Epithelial cell of prostate (primary cell): Measurements from ENCODE around the gene FBXW8.

Experiments
- DNase-seq: peaks from one replicate; pipeline ENCODE4 v3.0.0-alpha.2; 2011; ENCODE audit warnings: low read depth, low spot score
- H3K27ac ChIP-seq: fragments of 450-650 bp; 2 replicates; pipeline ENCODE4 v1.5.1; 2017; ENCODE audit warnings: mild to moderate bottlenecking

The FBXW8 gene

DNA sequence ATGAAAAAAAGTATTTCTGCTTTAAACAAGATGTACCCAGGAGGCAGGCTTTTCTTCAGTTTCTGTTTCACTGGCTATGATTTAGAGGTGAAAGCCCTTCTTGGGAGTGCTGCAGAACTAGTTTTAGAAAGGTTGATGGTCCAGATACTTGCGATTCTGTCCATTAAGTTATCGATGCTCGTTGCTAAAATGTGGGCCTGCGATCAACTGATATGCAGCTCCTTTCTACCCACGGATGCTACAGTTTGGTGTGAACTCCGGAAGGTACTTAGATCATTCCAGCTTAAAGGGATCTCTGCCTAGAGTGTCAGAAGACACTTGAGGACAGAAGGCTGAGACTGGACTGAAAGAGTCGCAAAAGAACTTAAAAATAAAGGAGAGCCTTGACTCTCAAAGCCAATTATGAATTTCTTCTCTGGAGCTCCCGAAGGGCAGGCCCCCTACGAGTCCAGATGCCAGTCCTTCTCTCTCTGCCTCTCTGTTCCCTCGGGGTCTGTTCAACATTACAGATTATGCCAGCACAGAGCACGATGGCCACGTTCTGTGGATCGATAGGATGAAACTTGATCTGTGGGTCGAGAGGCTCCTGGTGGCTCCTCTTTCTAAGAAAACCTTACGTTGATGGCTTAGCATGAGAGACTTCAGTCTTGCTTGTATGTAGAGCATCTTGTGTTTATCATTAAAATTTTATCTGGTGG is 40.0 kb downstream of the FBXW8 start:
- no peak overlapping the region for H3K27ac ChIP-seq

DNA sequence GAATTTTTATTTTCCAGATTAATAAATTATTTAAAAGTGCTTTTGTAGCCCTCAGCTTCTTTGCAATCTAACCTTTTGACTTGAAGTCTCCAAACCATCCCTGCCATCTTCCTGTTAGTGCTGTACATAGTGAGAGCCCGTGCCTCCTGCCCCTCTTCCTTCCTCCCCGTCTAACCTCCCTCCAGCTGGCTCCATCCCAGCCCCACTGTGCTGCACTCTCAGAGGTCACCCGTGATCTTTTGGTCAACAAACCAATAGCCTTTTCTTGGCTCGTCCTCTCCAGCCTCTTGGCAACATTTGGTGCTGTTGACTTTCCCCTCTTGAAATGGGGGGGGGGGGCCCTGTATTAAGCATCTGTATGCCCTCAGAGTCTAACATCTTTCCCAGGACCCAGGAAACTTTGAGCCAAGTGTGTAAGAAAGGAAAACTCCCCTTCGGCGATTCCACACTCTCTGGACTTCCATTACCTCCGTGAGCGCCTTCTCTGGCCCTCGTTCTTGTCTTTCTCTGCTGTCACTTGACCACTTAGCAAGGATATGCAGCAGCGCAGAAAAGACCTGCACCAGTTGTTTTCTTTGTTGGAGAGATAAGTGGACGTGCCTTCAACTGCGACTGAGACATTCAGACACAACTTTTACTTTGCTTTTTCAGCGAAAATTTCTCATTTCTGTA is 44.1 kb downstream of the FBXW8 start:
- DNase-seq = no peak
- H3K27ac ChIP-seq = no peak overlapping the region

More for the DNA sequence above, 40.0 kb downstream of the FBXW8 start:
- DNase-seq = no peak

DNA sequence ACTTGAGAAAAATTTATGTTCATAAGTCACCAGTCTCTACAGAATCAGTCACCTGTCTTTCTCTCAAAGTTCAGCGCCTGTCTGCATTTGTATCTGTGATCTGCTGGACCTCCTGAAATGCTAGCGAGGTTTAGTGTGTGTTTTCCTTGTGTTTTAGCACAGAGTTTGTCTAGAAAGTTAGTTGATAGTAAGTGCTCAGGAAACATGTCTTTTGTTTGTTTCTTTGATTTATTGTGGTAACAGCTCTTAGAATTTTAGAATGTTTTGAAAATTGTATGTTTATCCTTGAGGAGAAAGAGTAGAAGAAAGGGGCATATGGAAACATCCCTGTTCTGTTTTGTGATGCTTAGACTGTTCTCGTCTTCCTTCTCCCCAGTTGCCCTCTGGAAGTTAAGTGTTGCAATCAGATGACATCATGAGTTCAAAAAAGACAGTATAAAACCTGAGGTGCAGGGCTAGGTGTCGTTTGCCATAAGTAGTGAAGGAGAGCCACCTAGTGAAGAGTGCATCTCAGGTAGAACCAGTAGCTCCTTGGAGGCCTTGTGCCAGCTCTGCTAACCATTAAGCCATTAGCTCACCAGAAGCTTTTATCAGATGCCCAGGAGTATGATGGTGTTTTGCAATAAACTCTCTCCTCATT is 44.8 kb downstream of the FBXW8 start:
- no peak overlapping the region for H3K27ac ChIP-seq
- DNase-seq = peak; percentile 78

DNA sequence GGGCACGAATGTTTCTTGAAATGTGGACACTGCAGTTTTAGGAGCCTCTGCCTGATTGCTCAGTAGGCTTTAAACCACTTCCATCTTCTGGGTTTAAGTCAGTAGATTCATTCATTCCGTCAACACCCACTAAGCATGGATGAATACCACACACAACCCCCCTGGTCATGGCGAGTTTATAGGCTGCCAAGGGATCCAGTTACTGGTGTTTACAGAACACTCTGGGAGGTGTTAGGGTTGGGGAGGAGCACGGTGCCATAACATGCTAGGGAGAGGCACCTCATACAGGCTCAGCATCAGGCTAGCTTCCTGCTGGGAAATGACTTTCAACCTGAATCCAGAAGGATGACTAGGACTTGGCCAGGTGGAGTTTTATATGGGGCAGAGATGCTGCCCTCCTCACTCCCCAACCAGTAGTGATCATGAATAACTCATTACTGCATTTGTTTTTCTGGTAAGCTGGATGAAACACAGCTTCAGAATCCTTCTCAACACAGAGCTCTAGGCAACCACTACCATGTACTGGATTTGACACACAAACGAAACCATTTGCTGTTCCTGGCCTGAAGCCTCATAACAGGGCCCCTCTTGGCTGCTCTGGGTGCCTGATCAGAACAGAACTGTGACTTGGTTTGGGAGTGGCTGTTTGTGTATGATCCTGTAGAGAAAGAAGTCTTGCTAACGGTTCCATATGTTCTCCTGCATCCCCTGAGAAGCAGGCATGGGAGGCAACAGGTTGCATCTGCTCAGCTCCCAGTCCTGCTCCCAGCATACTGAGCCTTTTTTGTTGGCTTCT is 47.9 kb downstream of the FBXW8 start:
- no peak for DNase-seq
- no peak overlapping the region for H3K27ac ChIP-seq

DNA sequence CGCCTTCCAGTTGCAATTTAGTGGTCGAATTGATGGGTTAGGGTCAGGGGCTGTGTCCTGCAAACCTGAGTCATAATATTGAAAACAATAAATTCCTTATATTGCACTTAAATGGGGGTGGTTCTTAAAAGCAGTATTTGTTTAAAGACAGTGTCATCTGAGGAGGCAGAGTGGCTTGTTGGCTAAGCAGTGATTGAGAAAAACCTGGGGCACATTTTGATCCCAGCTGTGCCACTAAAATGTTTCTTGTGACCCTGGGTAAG is 48.4 kb downstream of the FBXW8 start:
- DNase-seq = no peak
- H3K27ac ChIP-seq = no peak overlapping the region

DNA sequence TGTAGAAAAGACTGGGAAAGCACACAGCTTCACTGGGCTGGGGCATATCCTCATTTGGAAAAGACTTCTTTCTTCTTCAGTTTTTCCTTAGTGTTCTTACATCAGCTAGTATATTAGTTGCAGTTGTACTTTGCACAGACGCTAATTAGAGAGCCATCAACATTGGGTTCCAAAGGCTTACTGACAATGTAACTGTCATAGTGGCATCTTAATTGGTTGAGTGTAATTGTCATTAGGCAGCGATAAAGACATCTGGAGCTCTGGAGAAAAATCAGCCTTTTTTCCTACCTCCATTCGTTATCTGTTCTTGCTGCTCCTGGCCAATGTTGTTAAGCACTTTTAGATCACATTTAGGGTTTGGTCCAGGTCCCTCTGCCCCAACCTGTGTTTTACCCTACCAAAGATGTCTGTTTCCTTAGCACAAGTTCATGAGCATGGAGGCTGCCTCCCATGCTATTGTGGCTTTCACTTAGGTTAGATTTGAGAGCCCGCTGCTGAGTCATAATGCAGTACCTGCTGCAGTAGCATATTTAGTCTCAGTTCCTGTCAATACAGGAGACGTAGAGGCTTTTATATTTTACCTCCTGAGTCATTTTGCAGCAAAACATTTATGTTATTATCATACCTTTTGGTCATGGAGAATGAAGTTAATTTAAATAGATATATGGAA is 49.2 kb downstream of the FBXW8 start:
- H3K27ac ChIP-seq = no peak overlapping the region
- no peak for DNase-seq

DNA sequence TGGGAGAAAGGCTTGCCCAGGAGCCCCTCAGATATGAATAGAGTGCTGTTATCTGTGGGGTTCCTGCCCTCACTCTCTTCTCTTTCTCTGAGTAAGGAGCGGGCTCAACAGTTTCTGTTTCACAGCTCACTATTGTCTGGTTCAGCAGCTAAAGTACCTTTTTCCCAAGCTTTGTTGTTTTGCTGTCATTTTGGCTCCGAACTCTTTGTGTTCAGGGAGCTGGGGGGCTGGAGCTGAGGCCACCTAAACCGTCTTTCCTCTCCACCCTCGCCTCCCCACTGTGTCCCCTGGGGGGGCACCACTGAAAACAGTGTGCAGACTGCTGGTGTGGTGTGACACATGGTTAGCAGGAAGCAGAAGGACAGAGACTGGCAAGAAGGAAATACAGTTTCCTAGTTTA is 51.4 kb downstream of the FBXW8 start:
- no peak for DNase-seq
- no peak overlapping the region for H3K27ac ChIP-seq

DNA sequence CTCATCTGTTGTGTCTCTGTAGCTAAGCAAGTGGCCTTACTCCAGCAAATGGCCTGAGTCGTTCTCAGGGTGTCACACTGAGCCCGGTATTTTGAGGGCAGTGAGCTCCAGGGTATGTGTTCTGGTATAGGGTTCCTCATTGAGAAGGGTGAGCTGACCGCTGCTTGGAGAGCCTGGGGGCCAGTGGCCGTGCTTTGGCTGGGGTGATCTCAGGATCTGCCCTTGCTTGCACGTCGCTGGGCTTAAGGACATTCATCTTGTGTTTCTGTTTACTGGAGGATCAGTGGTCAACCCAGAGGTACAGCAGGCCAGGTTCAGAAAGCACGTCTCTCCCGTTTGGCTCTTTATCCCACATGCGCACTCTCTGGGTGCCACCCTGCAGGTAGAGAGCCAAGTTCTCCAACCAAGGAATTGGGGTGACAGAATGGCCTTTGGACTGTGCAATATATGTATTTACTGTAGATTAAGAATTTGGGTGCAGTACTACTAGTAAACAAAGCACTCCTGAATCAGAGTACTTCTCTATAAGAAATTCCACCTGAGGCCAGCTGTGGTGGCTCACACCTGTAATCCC is 52.1 kb downstream of the FBXW8 start:
- DNase-seq = no peak

DNA sequence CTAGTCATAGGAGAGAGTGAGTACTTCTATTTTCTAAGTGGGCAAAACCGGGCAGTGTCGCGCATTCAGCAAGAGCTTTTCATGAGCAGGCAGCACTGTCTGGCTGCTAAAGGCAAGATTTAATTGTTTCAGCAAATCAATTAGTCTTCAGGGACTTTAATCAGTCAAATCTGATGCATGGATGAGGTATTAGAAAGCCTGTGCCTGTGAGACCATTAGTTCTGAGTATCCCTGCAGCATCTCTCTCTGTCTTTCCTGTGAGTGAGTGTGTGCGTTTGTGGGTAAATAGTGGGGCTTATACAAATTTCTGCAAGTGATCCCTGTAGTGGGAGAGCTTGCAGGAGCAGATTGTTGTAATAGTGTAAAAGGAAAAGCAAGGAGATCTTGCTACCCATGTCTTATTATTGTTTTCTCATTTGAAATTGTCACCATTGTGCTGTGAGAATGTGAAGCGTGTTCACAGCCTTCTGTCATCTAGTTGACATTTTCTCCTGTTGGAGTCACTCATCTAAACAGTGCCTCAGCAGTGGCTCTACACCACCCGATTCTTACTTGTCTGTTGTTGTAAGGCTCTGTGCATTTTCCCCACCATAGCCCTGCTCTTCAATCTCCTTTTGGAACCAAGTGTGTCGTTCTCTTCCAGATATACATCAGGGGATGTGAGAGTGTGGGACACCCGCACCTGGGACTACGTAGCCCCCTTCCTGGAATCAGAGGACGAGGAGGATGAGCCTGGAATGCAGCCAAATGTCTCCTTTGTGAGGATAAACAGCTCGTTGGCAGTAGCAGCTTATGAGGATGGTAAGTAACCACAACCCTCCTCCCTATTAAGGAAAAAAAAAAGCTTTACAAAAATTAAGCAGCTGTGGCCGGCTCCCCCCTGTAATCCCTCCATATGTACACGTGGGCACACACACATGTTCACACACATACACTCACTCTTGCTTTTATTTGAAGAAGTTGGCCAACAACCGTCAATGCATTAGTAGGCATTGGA is 53.6 kb downstream of the FBXW8 start:
- no peak for DNase-seq
- no peak overlapping the region for H3K27ac ChIP-seq

More for the DNA sequence above, 52.1 kb downstream of the FBXW8 start:
- H3K27ac ChIP-seq = no peak overlapping the region

DNA sequence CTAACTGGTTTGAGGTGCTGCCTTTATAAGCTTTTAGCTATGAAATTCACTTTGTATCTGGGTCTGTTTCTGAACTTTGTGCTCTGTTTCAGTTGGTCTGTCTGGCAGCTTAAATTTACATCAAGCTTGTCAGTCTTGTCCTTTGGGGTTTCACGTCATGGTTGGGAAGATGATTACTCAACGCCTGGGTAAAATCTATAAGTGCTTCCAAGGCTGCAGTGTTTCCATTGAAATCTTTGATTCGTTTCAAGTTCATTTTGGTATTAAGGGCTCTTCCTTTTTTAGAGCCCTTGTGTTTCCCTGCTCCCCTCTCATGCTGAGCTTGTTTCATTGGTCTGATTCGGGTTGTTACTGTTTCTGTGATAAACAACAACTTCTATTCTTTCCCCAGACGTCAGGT is 58.2 kb downstream of the FBXW8 start:
- no peak overlapping the region for H3K27ac ChIP-seq
- DNase-seq = no peak

DNA sequence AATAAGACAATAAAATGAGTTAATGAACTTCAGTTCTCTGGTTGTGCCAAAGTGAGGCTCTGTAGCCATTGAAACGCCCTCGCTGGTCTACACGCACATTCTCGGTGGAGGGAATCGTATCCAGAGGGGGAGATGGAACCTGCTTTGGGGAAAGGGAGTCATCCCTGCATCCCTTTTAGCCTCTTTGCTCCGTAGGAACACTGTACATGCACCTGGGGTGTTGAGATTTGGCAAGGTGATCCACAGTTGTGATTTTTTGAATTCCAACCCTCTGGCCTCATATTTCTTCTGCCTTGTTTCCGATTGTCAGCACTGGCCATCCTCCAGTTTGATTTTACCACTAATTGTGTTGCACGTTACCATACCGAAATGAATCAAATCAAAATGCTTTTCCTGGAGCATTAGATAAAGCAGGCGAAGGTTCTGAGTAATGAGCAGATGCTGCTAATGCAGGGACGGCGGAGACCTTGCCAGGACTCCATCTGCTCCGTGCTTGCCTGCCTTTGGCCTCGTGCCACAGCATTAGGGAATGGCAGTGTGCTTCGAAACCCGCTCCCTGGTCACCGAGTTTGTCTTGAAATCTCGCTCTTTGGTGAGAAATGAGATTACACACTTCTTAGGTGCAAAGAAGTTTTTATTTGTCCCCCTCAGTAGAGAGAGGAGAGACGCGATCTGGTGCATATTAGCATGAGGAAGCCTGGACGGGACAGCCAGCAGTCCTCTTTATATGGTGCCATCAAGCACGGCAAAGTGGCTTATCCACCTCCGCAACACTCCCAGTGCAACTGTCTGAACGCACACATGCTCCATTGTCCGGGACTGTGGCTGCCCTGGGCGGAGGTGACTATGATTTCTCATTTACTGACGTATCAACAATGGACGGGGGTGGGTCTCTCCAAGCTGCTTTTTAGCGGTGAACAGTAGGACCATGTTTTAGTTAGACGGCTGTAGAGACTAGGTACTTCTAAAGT is 59.1 kb downstream of the FBXW8 start:
- no peak overlapping the region for H3K27ac ChIP-seq
- no peak for DNase-seq

DNA sequence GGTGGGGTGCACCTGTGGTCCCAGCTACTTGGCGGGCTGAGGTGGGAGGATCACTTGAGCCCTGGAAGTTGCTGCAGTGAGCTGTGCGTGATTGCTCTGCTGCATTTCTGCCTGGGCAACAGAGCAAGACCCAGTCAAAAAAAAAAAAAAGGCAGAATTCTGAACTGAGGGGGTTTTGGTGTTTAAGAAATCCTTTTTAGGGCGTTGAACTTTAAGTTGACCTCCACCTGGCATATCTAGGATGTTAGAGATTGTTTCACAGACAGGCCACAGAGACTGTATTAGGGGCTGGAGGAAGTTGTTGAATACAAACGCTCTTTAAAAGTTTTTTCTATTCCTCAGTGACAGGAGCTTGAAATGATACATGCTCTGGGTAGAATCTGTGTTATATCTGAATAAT is 60.5 kb downstream of the FBXW8 start:
- DNase-seq = no peak
- no peak overlapping the region for H3K27ac ChIP-seq

DNA sequence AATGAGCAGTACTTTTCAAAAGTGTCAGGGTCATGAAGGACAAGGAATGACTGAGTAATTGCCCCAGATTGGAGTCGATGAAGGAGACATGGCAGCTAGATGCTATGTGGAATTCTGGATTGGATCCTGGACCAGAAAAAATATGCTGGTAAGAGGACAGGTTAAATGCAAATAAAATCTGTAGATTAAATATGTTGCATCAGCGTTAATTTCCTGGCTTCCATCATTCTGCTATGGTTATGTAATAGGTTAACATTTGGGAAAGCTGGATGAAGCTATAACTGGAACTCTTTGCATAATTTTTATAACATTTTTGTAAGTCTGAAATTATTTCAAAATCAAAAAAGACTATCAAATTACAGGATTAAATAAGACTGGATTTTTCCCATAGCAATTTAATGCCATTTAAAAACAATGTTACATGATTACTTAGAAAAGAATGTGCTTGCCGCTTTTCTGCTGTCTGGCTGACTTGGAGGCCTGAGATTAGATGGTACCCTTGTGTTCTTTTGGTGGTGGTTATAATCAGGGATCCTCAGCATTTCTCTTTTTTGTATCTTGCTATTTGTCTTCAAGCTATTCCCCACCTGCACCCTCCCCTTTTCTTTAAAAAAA is 65.1 kb downstream of the FBXW8 start:
- no peak for DNase-seq
- no peak overlapping the region for H3K27ac ChIP-seq

DNA sequence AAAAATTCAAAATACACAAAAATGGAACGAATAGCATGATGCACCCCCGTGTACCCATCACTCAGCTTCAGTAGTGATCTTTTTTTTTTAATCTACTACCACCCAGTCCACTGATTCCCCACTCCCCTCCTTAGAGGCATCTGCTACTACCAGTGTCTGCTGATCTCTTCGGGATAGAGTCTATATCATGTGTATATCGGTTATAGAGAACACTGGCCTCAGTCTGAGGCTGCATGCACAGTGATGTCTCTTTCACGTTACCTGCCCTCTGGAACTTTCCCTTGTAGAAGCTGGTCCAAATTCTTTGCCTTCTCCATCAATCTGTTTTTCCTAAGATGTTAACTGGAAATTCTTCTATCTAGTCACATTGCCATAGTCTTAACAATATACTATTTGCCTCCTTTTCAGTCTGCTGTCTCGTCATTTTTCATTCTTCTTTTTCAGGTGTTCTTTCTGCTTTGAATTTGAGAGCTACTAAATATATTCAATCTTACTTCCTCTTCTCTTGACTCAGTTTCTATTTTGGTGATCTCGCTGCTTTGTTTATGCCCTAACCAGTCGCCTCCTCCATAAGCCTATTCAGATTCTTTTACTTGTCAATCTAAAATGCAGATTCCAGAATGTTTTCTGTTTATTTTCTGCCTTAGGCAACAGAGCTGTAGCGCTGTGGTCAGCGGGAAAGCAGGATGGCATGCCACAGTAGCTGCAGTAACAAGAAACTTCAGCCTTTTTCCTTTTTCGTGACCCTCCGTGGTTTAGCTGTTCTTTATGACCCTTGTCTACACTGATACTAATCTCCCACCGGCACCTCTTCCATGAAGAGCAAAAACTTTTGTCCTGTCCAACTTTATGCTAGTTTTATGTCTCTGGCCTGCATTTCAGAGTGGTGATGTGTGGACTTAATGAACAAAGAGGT is 67.0 kb downstream of the FBXW8 start:
- no peak for DNase-seq
- no peak overlapping the region for H3K27ac ChIP-seq

DNA sequence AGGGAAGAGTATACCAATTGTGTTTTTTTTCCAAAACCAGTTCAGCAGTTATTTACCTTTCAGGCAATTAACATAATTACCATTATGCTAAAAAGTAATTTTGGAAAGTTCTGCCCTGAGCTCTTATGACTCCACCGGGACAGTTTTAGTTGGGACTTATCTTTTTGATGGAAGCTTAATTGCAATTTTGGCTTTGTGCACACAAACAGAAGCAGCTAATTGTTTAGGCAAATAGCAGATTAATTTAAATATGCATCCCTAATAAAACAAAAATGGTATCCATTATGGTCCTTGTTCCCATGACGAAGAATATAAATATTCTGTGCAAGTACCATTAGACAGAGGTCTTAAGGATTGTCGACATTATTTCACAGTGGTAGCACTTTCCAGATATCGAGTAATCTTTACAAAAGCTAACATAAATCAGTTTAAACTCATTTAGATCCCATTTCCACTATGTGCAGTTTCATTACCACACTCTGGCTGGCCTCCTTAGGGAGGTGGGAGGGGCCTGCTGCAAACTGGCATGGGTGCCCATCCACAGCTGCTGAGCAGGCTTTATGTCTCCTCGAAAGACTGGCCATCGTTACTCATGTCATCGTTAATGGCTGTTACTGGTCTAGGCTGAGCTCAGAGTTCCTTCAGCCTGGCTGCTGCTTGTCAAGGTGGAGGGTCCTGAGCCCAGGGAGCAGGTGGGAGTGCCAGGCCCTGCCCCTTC is 68.2 kb downstream of the FBXW8 start:
- H3K27ac ChIP-seq = no peak overlapping the region
- DNase-seq = no peak

DNA sequence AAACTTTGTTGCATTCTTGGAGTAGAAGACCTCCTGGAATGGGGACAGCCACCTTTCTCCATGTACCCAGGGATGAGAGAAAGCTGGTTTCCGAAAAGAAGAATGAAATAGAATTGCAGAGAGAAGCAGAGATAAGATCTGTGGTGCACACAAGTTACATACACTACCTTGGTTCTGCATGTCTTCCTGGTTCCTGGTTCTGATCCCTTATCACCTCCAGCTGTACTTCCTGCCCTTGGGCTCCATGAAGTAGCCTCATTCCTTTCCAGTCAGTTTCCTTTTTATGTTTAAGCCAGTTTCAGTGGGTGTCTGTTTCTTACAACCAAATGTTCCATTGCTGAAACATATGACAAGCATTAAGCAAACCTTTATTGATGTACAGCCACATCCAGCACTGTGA is 69.3 kb downstream of the FBXW8 start:
- no peak overlapping the region for H3K27ac ChIP-seq
- no peak for DNase-seq
